GF-D8 (cell line): ENCODE data around the gene CREB3L2.
"Not testable (repeated sequence)": the region's sequence is repeated elsewhere in the genome, so short reads cannot be mapped to it uniquely, and the experiment has no call there.

Experiments used
- DNase-seq: peaks from one replicate; lab custom pipeline; 2025; lab: John Stamatoyannopoulos, UW

CREB3L2 gene

DNA sequence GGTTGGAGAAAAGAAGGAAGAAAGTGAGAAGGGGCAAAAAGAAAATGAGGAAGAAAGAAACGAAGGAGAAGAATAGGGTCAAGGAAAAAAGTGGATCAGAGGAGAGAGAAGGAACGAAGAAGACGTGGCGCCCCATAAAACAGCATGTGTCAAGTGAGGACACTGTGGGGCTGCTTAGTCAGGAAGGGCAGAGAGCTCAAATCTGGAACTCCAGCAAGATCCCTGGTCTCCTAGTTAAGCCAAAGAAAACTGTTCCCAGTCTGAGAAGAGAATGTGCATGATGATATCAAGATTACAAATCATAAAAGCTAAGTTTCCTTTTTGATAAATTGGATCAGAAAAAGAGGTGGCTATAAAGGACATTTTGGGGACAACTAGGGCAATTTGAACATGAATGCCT is 33.0 kb downstream of the CREB3L2 start:
- DNase-seq: no peak

DNA sequence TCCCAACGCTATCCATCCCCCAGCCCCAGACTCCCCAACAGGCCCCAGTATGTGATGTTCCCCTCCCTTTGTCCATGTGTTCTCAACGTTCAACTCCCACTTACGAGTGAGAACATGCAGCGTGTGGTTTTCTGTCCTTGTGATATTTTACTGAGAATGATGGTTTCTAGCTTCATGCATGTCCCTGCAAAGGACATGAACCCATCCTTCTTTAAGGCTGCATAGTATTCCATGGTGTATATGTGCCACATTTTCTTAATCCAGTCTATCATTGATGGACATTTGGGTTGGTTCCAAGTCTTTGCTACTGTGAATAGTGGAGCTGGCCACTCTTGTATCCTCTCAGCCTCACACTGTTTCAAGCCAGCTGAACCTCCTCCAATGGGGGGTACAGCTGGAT is 33.5 kb downstream of the CREB3L2 start:
- not testable (repeated sequence) for DNase-seq

DNA sequence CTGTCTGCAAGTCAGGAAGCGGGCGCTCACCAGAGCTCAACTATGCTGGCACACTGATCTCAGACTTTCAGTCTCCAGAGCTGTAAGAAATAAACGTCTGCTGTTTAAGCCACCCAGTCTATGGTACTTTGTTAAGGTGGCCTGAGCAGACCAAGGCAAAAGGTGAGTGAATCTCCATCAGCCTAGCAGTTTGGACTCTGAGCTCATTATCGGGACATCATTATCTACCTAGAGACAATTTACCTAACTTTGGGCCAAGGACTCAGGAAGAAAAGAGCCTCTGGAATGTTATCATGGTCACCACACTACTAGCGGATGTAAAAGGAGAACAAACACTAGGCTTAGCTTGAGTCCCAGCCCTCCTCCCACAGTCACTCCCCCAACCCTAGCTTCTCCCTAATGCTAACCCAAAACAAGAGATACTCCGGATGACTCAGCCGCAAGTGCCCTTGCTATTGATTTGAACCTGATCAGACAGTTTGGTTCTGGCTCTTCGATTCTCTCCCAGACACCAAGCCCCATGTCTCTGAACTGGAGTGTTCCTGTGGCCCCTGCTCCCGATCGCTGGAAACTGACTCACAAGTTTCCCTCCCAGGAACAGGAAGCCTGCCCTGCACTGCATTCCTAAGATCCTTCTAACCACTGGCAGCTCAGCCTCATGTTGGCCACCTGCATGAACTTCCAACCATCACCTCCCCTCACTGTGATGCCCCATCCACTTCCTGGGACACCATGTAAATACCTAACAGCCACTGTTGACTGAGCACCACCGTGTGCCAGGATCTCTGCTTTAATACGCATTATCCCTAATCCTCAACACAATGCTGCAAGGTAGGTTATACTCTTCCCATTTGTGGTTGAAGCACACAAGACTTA is 34.5 kb downstream of the CREB3L2 start:
- peak; percentile 32 for DNase-seq

DNA sequence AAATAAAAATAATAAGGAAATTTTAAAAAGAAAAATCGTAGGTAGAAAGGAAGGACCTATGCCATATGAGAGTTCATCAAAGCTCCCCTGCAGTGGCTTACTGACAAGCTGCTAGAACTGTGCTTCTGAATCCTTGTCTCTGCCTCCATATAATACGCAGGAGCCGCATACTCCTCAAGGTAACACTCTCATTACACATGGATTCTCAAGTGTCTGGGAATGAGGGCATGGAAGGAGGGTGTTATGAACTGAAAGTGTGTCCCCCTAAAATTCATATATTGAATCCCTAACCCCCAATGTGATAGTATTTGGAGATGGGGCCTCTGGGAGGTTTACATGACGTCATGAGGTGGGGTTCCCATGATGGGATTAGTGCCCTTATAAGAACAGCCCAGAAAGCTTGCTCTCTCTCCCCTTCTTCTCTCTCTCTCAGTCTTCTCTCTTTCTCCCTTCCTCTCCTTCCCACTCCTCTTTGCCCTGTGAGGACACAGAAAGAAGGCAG is 35.2 kb downstream of the CREB3L2 start:
- no peak for DNase-seq

DNA sequence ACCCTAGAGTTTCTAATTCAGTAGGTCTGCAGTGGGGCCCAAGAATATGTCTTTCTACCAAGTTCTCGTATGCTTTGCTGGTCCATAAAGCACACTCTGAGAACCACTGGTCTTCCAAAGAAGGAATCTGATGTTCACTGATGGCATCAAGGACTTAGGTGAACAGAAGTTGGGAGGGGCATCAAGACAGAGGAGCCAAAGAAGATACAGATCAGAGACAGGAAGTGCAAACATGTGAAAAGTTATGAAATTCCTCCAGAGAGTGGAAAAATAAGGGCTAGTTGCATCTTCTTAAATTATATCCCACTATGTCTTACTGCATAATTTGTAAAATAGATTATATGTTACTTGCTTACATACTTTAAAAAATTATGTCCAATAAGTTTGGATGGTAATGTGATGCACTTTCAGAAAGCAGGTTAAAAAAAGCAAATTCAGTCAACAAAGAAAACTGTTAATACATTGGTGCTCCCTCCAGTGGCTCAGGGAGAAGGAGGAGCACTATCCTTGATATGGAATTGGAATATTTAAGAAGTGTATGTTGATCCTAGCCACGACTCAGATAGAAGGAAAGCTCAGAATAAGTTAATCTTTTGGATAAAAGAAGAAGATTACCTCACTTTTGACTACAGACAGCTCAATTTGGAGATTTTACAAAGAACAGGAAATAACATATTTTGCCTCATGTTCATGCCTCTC is 35.8 kb downstream of the CREB3L2 start:
- DNase-seq: peak; percentile 56

DNA sequence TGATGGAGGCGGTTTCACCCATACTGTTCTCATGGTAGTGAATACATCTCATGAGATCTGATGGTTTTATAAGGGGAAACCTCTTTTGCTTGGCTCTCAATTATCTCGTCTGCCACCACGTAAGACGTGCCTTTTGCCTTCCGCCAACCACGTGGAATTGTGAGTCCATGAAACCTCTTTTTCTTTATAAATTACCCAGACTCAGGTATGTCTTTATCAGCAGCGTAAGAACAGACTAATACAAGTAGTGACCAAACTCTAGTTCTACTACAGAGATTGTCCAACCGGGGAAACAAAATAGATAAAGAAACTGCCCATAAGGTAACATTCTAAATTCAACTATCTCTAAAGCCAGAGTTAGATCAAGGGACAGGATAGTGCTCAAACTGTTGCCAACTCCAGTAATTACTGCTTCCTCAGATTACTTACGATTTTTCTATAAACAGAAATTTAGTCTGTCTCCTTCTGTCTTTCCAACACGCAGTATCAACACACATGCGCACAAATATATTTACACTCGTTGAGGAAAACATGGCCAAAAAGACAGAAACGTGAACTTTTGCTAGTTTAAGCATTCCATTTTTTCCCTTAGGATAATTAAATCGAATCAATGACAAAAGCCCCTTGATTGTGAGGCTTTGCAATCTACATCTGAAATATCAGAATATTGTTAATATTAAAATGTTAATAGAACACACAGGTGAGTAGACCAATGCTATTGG is 36.9 kb downstream of the CREB3L2 start:
- no peak for DNase-seq

DNA sequence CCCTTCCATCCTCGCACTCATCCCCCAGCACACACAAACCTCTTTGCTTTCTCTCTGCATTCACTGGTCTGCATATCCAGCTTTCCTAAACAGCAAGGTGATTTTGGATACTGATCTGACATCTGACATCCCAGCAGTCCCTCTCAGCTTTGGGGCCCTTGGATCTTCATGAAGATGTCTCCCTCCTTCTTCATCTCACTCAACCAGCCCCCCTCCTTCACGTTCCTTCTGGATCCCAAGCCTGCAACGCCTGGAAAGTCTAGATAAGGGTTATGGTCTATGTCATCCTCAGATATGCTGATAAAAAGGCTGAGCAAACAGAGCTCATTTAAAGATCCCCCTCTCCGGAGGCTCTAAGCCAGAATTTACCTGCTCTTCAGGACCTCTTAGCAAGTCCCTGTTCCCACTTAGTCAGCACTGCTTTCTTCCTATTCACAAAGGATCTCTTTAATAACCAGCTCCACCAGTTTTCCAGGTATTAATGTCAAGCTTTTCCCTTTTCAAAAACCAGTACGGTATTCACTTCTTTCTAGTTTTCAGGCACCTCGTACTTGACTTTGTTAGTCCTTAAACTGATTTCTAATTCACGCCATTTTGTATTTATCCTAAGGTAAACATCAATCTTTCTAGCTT is 38.9 kb downstream of the CREB3L2 start:
- DNase-seq: no peak

DNA sequence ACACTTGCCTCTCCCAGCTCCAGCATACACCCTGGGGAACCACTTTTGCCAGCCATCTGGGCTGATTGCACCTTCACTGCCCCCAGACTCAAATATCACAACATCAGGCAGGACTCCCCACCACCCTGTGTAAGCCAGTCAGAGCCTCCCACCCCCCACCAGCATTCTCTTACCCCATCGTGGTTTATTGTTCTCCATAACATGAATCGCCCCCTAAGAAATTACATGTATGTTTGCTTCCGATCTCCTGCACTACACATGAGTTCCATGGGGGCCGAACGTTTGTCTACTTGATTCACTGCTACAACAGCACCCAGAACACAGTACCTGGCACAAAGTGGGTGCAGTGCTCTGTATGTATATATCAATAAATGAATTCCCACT is 39.4 kb downstream of the CREB3L2 start:
- DNase-seq: no peak

DNA sequence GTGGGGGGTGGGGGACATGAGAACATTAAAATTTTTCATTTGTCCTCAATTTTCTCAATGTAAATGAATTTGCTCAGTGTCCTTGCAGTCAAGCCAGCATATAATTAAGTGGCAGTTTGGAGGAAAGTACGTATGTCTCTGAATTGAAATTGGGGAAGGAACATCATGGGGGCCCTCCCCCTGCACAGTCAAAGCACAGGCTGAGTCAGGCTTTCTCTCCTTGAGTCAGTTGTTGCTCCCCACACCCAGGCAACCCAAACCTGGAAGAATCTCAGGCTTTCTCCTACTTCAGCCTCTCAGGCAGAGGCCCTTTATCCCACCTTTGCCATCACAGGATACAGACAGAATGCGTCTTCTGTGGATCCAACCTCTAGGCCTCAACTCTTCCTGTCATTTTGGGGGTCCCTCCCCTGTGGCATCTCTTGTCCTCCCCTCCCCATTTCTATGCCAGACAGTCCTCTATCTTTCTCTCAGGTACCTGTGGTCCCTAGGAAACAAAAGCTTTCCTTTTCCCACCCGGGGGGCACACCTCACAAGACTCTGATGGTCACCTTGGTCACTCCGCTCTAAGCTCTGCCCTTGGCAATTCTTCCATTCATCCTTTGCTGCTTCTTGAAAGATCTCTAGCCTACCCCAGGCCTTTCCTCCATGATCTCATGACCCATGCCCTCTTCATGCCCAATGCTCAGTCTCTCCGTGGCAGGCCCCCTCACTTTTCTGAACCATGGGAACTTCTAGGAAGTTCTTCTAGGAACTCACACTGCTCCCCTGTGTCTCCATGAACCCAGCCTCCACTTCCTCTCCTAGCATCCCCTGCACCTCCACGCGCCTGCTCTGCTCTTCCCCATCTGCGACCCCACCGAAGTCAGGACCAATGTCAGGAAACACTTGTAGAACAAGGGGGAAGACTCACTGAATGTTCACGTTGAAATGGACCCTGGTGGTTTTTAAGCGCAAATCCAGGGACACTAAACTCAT is 40.4 kb downstream of the CREB3L2 start:
- DNase-seq: peak; percentile 38

DNA sequence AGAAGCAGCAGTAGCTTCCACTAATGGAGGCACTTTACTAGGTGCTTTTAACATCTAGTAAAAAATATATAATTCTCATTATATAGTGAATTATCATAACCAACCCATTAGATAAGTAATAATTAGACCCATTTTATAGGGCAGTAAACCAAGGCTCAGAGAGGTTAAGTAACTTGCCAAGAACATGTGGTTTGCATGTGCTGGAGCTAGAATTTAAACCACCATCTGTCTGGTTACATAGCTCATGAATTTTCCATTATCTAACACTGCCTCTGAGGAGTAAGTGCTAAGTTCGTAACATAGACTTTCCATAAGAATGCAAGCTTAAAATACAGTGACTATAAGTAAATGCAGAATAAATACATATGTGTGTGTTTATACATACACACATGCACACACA is 41.9 kb downstream of the CREB3L2 start:
- no peak for DNase-seq

DNA sequence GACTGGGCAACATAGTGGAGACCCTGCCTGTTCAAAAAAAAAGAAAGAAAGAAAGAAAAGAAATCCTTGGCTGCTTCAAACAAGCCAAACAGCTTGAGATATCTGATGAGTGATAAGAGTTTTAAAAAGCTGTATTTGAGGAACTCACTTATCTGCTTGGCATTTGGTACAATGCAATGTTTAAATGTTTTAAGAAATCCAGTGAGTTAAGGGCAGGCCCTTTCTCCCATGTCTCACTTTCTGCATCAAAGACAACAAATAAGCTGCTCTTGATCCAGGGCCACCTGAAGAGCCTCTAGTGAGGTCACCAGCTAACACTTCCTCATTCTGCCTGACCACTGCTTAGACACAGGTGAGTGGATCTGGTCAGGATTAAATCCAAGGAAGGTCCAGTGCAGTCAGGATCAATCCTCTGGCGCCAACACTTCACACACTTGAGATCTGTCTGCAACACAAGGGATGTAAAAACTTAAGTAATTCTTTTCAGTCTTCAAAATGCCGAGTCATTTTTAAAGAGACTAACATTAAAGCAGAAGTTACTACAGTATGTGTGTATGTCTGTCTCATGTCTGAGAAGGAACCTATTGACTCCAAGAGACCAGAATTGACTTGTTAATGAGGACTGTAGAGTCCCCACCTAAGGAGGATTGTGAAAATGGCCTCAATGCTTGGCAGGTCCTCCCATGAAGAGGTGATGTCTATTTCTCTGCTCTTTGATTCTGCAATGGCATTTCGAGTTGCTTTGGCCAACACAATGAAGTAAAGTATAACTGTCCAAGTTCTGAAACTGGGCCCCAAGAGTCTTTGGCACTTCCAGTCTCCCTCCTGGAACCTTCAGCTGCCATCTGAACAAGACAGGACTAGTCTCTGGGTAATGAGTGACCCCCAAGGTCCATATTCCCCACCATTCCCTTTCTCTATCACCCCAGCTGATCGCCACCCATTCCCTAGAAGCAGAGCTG is 43.1 kb downstream of the CREB3L2 start:
- peak; percentile 33 for DNase-seq

DNA sequence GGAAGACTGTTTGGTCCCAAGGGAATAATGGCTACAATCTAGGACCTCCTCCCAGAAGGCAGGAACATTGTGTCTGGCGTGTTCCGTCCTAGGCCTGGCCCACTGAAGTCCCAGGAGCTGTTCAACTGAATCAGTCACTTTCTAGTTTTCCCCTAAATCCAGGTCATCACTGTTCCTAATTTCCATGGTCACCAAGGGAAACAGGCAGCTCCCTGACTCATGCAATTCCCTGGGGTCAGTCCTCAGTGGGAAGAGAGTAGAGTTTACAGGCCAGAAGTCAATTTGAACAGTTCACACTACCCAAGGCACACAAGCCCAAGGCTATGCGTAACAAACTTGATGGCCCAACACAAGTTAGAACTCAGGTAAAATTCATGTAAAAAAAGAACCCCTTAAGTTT is 44.0 kb downstream of the CREB3L2 start:
- DNase-seq: no peak

DNA sequence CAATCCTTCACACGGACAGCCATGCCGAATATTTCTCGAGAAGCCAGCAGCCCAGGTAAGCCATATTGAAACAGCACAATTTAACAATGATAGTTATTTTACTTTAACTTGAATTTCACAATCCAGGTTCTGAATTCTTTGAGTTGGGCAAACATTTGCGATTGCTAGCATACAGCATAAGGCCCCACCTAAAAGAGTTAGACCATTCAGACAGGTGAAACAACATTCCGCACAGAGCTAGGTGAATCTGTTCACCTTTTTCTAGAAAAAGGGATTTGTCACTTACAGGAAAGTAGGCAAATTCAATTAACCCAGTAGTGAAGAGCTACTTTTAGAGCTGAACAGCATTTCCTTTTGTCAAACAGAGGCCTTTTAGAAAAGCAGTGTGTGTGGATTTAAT is 45.3 kb downstream of the CREB3L2 start:
- no peak for DNase-seq

DNA sequence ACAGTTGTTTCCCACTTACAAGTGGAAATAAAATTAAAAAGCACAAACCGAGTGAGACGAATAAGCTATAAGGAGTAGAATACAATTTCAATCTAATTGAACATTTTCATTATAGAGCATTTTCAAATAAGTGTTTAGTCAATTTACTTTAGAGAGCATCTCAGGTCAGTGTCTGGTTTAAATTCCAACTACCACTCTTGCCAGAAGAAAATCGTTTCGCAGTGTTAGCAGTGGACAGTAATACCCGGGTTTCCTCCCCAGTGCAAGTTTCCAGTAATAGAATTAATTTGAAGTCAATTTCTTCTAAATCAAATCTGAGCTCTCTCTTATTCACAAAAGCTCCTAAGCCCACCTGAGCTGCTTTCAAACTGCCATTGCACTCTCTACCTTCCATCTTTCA is 45.7 kb downstream of the CREB3L2 start:
- no peak for DNase-seq

DNA sequence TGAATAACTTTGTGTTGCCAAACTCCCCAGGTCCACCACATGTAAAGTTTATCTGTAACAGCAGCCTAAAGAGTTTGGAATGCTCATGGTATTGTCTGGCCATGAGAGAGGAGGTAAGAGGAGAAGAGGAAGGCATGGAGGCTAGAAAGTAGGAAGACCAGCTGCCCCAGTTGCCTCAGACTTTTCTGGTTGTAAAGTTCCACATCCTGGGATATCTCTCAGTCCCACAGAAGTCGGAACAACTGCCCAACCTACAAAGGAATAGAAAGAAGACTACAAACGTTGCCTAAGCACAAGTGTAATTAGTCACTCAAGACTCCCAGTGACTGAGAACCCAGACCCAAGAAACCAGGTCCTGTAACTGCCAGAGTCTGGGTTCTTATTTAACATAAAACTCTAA is 47.3 kb downstream of the CREB3L2 start:
- DNase-seq: no peak

DNA sequence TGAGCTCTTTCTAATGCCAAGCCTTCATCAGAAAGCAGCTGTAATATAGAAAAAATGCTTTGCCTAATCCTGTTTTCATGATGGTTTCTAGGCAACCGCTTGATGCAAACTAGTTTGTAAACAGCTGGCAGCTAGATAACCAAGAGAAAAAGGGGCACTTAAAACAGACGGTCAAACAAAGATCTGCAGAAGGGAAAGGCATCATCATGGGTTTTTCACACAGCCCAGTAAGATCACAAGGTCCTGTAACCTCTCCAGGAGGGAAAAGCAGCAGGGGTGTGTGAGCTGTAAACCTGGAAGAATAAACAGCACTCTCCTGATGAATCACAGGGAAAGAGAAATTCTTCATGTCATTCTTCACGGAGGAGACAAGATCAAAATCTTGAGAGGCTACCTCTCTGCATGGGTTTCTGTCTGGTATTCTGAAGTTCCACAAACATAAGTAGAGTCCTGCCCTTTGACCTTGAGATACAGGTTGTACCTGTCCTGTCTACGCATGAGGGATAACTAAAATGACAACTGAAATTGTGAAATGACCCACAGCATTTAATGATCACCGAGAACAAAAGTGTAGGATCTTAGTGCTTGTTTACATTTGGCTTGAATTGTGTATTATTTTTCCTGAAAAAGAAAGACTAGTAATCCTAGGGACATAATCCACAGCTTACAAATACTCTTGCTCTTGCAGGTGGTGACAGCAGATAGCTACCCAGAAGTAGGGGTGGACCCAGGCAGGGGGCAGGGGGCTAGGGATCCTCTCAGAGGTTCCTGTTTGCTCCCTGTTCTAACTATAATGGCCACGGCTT is 48.0 kb downstream of the CREB3L2 start:
- DNase-seq: no peak

DNA sequence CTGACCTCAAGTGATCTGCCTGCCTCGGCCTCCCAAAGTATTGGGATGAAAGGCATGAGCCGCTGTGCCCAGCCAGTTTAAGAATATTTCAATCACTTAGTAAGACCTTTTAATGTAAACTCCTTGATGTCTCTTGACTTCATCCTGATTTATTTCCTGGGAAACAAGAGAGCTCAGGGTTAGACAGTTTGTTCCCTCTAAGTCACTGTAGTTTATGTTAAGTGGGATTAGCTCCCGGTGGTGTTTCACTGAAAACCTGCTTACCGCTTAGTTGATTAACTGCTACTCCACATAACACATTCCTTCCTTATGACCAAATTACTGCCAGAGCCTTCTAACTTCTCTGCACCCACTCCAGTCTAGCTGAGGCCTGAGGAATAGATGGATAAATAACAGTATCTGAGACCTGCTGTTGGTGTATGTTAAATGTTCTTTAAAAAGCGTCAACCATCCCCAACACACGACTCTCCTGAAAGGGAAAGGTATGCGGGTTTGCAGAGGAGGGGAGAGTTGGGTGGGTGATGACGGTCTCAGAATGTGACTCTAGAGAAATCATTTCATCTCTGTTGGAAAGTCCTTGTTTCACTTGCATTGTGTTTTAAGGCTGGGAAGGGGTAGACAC is 48.7 kb downstream of the CREB3L2 start:
- DNase-seq: no peak

DNA sequence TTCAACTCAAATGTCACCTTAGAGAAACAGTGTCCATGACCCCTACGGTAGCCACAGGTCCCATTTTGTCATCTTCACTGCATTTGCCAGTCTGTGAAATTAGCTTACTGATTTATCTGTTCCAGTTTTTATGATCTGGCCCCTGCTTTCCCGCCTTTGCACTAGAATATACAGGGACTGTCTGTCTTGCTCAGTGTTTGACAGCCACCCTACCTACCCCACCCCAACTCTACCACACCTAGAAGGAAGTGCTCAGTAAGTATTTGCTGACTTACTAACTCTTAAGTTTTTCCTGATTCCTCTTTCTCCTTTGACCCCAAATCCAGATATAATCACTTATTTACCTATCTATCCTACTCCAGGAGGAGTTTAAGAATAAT is 49.5 kb downstream of the CREB3L2 start:
- DNase-seq: no peak
